ENCODE measurements around the gene MPPED1. TPM values are rescaled to one million over a fixed set of nuclear protein-coding genes. Genes with fewer than 3 reads are reported as not detected.

Gene MPPED1
- total RNA-seq, 1 donor from 2014 or later = not detected

DNA sequence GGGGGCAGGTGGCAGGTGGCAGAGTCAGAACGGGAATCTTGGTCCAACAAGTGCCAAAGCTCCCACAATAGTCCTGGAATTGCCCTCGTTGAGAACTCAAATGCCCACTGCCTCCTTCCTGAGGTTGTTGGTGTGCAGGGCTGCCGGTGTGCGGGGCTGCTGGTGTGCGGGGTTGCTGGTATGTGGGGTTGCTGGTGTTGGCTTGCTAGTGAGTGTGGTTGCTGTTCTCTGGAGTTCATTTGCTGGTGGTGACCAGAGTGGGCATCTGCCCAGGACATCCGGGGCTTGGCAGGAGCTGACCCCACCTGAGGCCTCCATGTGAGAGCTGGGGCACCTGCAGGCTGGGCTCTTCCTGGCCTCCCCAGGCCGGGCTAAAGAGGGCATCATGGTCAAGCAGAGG is 14.0 kb upstream of the MPPED1 start:
- Mint-ChIP-seq H3K4me3 (ENCODE audit: unreplicated experiment) (no peak overlapping the region), H3K36me3 (ENCODE audit: low read depth) (no peaks in the 10 kb centered on the region), H3K27ac (ENCODE audit: unreplicated experiment) (no peak overlapping the region), H3K27me3 (ENCODE audit: low read depth) (peaks cover 43% of the 10 kb centered on the region), H3K4me1 (ENCODE audit: low read depth) (no peaks in the 10 kb centered on the region), H3K9me3 (ENCODE audit: low read depth) (peaks cover 4% of the 10 kb centered on the region)
- TF ChIP-seq, protein P1, sequence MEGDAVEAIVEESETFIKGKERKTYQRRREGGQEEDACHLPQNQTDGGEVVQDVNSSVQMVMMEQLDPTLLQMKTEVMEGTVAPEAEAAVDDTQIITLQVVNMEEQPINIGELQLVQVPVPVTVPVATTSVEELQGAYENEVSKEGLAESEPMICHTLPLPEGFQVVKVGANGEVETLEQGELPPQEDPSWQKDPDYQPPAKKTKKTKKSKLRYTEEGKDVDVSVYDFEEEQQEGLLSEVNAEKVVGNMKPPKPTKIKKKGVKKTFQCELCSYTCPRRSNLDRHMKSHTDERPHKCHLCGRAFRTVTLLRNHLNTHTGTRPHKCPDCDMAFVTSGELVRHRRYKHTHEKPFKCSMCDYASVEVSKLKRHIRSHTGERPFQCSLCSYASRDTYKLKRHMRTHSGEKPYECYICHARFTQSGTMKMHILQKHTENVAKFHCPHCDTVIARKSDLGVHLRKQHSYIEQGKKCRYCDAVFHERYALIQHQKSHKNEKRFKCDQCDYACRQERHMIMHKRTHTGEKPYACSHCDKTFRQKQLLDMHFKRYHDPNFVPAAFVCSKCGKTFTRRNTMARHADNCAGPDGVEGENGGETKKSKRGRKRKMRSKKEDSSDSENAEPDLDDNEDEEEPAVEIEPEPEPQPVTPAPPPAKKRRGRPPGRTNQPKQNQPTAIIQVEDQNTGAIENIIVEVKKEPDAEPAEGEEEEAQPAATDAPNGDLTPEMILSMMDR (IDR thresholded peaks at IDR 0.05) = no peak
- no peak for DNase-seq (ENCODE audit: low spot score)

- TF ChIP-seq, protein P1 (IDR thresholded peaks at IDR 0.05) = no peak
- Mint-ChIP-seq H3K9me3 (ENCODE audit: low read depth) (peaks cover 4% of the 10 kb centered on the region), H3K4me1 (ENCODE audit: low read depth) (no peaks in the 10 kb centered on the region), H3K4me3 (ENCODE audit: unreplicated experiment) (no peak overlapping the region), H3K36me3 (ENCODE audit: low read depth) (no peaks in the 10 kb centered on the region), H3K27me3 (ENCODE audit: low read depth) (peaks cover 45% of the 10 kb centered on the region), H3K27ac (ENCODE audit: unreplicated experiment) (no peak overlapping the region)
- no peak for DNase-seq (ENCODE audit: low spot score)
Observed at GRCh38 chr22:43398246-43398645, 13.6 kb upstream of the MPPED1 start.

- peaks cover 2% of the 10 kb centered on the region for H3K9me3 Mint-ChIP-seq (ENCODE audit: low read depth)
- TF ChIP-seq, protein P1 (IDR thresholded peaks at IDR 0.05) = no peak
- H3K27ac Mint-ChIP-seq (ENCODE audit: unreplicated experiment) = no peak overlapping the region
- H3K4me1 Mint-ChIP-seq (ENCODE audit: low read depth) = no peaks in the 10 kb centered on the region
- no peaks in the 10 kb centered on the region for H3K36me3 Mint-ChIP-seq (ENCODE audit: low read depth)
- H3K27me3 Mint-ChIP-seq (ENCODE audit: low read depth) = peaks cover 48% of the 10 kb centered on the region
- no peak overlapping the region for H3K4me3 Mint-ChIP-seq (ENCODE audit: unreplicated experiment)
- DNase-seq (ENCODE audit: low spot score) = no peak
Observed at GRCh38 chr22:43398910-43399309, 12.9 kb upstream of the MPPED1 start.

GRCh38 chr22:43399338-43399979 is 12.4 kb upstream of the MPPED1 start:
- no peaks in the 10 kb centered on the region for H3K9me3 Mint-ChIP-seq (ENCODE audit: low read depth)
- DNase-seq (ENCODE audit: low spot score) = no peak
- TF ChIP-seq, protein P1 (IDR thresholded peaks at IDR 0.05) = no peak
- no peaks in the 10 kb centered on the region for H3K36me3 Mint-ChIP-seq (ENCODE audit: low read depth)
- no peak overlapping the region for H3K27ac Mint-ChIP-seq (ENCODE audit: unreplicated experiment)
- no peak overlapping the region for H3K4me3 Mint-ChIP-seq (ENCODE audit: unreplicated experiment)
- H3K27me3 Mint-ChIP-seq (ENCODE audit: low read depth) = peaks cover 49% of the 10 kb centered on the region
- no peaks in the 10 kb centered on the region for H3K4me1 Mint-ChIP-seq (ENCODE audit: low read depth)

DNA sequence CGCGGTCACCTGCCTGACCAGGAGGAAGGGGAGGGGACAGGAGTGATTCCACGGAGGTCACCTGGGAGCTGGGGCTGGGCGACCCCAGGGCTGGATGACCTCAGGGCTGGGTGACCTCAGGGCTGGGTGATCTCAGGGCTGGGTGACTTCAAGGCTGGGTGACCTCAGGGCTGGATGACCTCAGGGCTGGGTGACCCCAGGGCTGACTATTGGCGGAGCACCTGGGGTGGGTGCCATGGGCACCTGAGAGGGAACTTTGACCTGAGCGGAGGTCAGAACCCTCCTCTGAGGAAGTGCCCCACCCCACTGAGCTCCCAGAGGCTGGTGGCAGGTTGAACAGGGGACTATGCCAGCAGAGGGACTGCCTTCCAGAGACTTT is 11.8 kb upstream of the MPPED1 start:
- Mint-ChIP-seq H3K4me3 (ENCODE audit: unreplicated experiment) (no peak overlapping the region), H3K9me3 (ENCODE audit: low read depth) (no peaks in the 10 kb centered on the region), H3K4me1 (ENCODE audit: low read depth) (no peaks in the 10 kb centered on the region), H3K27ac (ENCODE audit: unreplicated experiment) (no peak overlapping the region), H3K27me3 (ENCODE audit: low read depth) (peaks cover 51% of the 10 kb centered on the region), H3K36me3 (ENCODE audit: low read depth) (no peaks in the 10 kb centered on the region)
- DNase-seq (ENCODE audit: low spot score) = no peak
- TF ChIP-seq, protein P1 (IDR thresholded peaks at IDR 0.05) = no peak

All from chondrocyte (in vitro differentiated cells).